HG03159 (cell line): ENCODE results near the gene TALDO1.

Source experiments
- ATAC-seq: cut with Tn5 transposase; IDR thresholded peaks from one replicate; pipeline ENCODE4 v1.9.1; 2021; ENCODE audit warnings: mild to moderate bottlenecking, moderate library complexity; ENCODE audit not compliant: unreplicated experiment

TALDO1 gene

GRCh38 chr11:766936-767210 is 19.6 kb downstream of the TALDO1 start:
- ATAC-seq = no peak

GRCh38 chr11:767238-767637 is 20.0 kb downstream of the TALDO1 start:
- no peak for ATAC-seq

GRCh38 chr11:769887-770641 is 22.8 kb downstream of the TALDO1 start:
- no peak for ATAC-seq

- ATAC-seq = no peak
These were observed 23.7 kb downstream of the TALDO1 start for GRCh38 chr11:770642-771616.

GRCh38 chr11:771617-772204 is 24.4 kb downstream of the TALDO1 start:
- ATAC-seq = no peak

GRCh38 chr11:772429-773390 is 25.4 kb downstream of the TALDO1 start:
- ATAC-seq = no peak

- no peak for ATAC-seq
These were observed 26.2 kb downstream of the TALDO1 start for GRCh38 chr11:773425-773824.

GRCh38 chr11:773830-774229 is 26.6 kb downstream of the TALDO1 start:
- no peak for ATAC-seq

GRCh38 chr11:774873-775592 is 27.8 kb downstream of the TALDO1 start:
- ATAC-seq = no peak

GRCh38 chr11:776263-776560 is 28.9 kb downstream of the TALDO1 start:
- no peak for ATAC-seq

GRCh38 chr11:776561-777287 is 29.5 kb downstream of the TALDO1 start:
- peak; percentile 29 for ATAC-seq

GRCh38 chr11:777288-778255 is 30.3 kb downstream of the TALDO1 start, which contains the start of gene GATD1:
Gene GATD1 (minus strand): TSS chr11:777487. CDS start chr11:777462, 25 bp downstream.
- peak; percentile 75 for ATAC-seq

- ATAC-seq = no peak
These were observed 32.0 kb downstream of the TALDO1 start for GRCh38 chr11:778976-779954.

- no peak for ATAC-seq
These were observed 32.8 kb downstream of the TALDO1 start for GRCh38 chr11:779955-780532.

- ATAC-seq = no peak
These were observed 35.3 kb downstream of the TALDO1 start for GRCh38 chr11:782264-783174.

- ATAC-seq = no peak
These were observed 36.3 kb downstream of the TALDO1 start for GRCh38 chr11:783581-784015.
